GM12875 (cell line): ENCODE results near the gene KRT32.
"Not testable (repeated sequence)": the region's sequence is repeated elsewhere in the genome, so short reads cannot be mapped to it uniquely, and the experiment has no call there.

Source experiments
- H3K4me3 ChIP-seq: one replicate; pipeline ENCODE4 v1.5.1; 2011; ENCODE audit warnings: low read depth, low read length, control low read depth
- TF ChIP-seq, protein P1 (sequence below): IDR thresholded peaks from 2 replicates; pipeline ENCODE4 v1.5.1; 2011; ENCODE audit warnings: low read depth, mild to moderate bottlenecking, control low read depth, inconsistent platforms, low read length, moderate library complexity, borderline replicate concordance; ENCODE audit not compliant: insufficient read depth

KRT32 gene

DNA sequence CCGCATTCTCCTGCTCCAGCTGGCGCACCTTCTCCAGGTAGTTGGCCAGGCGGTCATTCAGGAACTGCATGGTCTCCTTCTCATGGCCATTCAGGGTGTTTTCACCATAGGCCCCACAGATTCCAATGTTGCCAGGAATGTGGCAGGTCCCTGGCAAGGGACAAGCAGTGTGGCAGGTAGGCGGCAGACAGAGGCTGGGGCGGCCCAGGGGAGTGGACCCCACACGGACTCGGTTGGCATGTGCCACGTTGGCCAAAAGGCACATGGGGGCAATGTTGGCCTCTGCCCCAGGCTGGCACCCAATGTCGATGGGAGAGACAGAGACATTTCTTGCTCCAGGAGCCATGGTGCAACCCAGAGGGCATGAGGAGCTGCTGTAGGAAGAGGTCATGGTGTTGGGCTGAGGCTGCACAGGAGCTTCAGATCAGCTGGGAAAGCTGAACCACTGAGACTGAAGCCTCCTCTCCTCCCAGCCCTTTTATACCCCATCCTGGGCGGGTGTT, 26.6 kb downstream of the KRT32 start, which contains the start of gene KRT38:
TSS of gene KRT38 (minus strand) at position 453 of the 503 bp plus-strand sequence. CDS start at position 391, 62 bp downstream.
- TF ChIP-seq, protein P1, sequence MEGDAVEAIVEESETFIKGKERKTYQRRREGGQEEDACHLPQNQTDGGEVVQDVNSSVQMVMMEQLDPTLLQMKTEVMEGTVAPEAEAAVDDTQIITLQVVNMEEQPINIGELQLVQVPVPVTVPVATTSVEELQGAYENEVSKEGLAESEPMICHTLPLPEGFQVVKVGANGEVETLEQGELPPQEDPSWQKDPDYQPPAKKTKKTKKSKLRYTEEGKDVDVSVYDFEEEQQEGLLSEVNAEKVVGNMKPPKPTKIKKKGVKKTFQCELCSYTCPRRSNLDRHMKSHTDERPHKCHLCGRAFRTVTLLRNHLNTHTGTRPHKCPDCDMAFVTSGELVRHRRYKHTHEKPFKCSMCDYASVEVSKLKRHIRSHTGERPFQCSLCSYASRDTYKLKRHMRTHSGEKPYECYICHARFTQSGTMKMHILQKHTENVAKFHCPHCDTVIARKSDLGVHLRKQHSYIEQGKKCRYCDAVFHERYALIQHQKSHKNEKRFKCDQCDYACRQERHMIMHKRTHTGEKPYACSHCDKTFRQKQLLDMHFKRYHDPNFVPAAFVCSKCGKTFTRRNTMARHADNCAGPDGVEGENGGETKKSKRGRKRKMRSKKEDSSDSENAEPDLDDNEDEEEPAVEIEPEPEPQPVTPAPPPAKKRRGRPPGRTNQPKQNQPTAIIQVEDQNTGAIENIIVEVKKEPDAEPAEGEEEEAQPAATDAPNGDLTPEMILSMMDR: no peak
- H3K4me3 ChIP-seq: no peak within 1 kb of the TSS

GRCh38 chr17:41439375-41439774, 27.8 kb downstream of the KRT32 start:
- no peak overlapping the region for H3K4me3 ChIP-seq
- TF ChIP-seq, protein P1: no peak

DNA sequence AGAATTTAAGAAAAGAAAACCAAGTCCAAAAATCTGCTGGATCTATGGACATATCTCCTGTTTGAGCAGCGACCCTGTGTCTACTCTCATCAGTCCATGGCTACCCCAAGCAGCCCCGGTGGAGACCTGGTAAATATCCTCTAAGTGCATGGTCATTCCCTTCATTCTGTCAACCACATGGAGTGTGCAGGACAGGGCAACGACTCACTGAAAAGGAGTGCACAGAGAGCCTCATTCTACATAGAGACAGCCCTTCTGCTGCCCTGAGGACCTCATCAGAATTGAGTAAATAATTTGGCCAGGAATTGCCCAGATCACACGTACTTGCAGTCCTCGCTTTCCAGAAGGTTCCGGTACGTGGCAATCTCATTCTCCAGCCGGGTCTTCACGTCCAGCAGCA, 29.4 kb downstream of the KRT32 start:
- TF ChIP-seq, protein P1: no peak
- no peak overlapping the region for H3K4me3 ChIP-seq

GRCh38 chr17:41437254-41437653, 29.9 kb downstream of the KRT32 start:
- no peak overlapping the region for H3K4me3 ChIP-seq
- TF ChIP-seq, protein P1: no peak

GRCh38 chr17:41434415-41434814, 32.8 kb downstream of the KRT32 start:
- TF ChIP-seq, protein P1: no peak
- H3K4me3 ChIP-seq: no peak overlapping the region

DNA sequence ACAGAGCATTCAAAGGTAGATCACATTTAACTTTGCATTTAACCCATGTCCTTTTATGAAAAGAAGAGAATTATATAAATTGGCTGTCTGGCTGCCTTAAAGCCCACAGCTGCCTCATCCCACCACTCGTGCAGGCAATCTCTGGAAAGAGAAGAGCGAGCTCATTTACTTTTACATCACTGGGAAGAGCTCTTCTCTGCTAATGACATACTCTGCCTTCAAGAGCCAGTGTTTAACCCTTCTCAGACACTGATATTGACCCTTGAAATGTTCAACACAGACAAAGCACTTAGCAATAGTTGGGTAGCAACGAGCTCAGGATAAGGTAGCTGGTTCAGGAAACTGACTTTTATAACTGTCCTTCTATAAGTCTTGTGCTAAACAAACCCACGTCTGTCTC, 33.2 kb downstream of the KRT32 start:
- no peak overlapping the region for H3K4me3 ChIP-seq
- TF ChIP-seq, protein P1: no peak

- TF ChIP-seq, protein P1: no peak
Measured at GRCh38 chr17:41433586-41433985, 33.6 kb downstream of the KRT32 start.

GRCh38 chr17:41430376-41430775, 36.8 kb downstream of the KRT32 start:
- H3K4me3 ChIP-seq: not testable (repeated sequence)

More at GRCh38 chr17:41433586-41433985, 33.6 kb downstream of the KRT32 start:
- no peak overlapping the region for H3K4me3 ChIP-seq
